HG03175 (cell line): Measurements from ENCODE around the gene ENTREP1.

Experiments
- ATAC-seq: cut with Tn5 transposase; IDR thresholded peaks from one replicate; pipeline ENCODE4 v1.9.1; 2021; ENCODE audit warnings: mild to moderate bottlenecking, moderate library complexity; ENCODE audit not compliant: unreplicated experiment

ENTREP1 gene

GRCh38 chr9:69319324-69320025 is 5.5 kb upstream of the ENTREP1 start:
- ATAC-seq = no peak

- no peak for ATAC-seq
These were observed 2.8 kb upstream of the ENTREP1 start for GRCh38 chr9:69322256-69322655.

- ATAC-seq = no peak
These were observed 1.2 kb upstream of the ENTREP1 start for GRCh38 chr9:69323861-69324260.

- no peak for ATAC-seq
These were observed 596 bp downstream of the ENTREP1 start for GRCh38 chr9:69325409-69326212.

- no peak for ATAC-seq
These were observed 1.2 kb downstream of the ENTREP1 start for GRCh38 chr9:69326261-69326660.

- ATAC-seq = no peak
These were observed 5.6 kb downstream of the ENTREP1 start for GRCh38 chr9:69330580-69330979.

- ATAC-seq = no peak
These were observed 6.4 kb downstream of the ENTREP1 start for GRCh38 chr9:69331444-69331843.

GRCh38 chr9:69332067-69332685 is 7.2 kb downstream of the ENTREP1 start:
- ATAC-seq = no peak

GRCh38 chr9:69333716-69334115 is 8.7 kb downstream of the ENTREP1 start:
- no peak for ATAC-seq

- ATAC-seq = no peak
These were observed 9.3 kb downstream of the ENTREP1 start for GRCh38 chr9:69334317-69334716.

GRCh38 chr9:69339620-69340019 is 14.6 kb downstream of the ENTREP1 start:
- no peak for ATAC-seq

- no peak for ATAC-seq
These were observed 15.6 kb downstream of the ENTREP1 start for GRCh38 chr9:69340631-69341030.

- no peak for ATAC-seq
These were observed 17.8 kb downstream of the ENTREP1 start for GRCh38 chr9:69342769-69343168.

- ATAC-seq = no peak
These were observed 19.4 kb downstream of the ENTREP1 start for GRCh38 chr9:69344459-69344858.

GRCh38 chr9:69346596-69347390 is 21.8 kb downstream of the ENTREP1 start:
- no peak for ATAC-seq

GRCh38 chr9:69347607-69348006 is 22.6 kb downstream of the ENTREP1 start:
- ATAC-seq = no peak

GRCh38 chr9:69351227-69351626 is 26.2 kb downstream of the ENTREP1 start:
- ATAC-seq = no peak

- ATAC-seq = no peak
These were observed 30.2 kb downstream of the ENTREP1 start for GRCh38 chr9:69355232-69355631.

GRCh38 chr9:69357030-69357775 is 32.2 kb downstream of the ENTREP1 start:
- ATAC-seq = no peak

- ATAC-seq = no peak
These were observed 32.8 kb downstream of the ENTREP1 start for GRCh38 chr9:69357821-69358220.
